Fibroblast of peridontal ligament (primary cell): ENCODE results near the gene PRKG1.
"Not testable (repeated sequence)": the region's sequence is repeated elsewhere in the genome, so short reads cannot be mapped to it uniquely, and the experiment has no call there.

Experiments
- DNase-seq: peaks from one replicate; pipeline ENCODE4 v3.0.0-alpha.2; 2010; ENCODE audit errors: extremely low read depth

PRKG1 gene

GRCh38 chr10:51227897-51228713 lies 153.8 kb downstream of the PRKG1 start:
- no peak for DNase-seq

- no peak for DNase-seq
These were observed 154.4 kb downstream of the PRKG1 start for GRCh38 chr10:51228714-51229100.

GRCh38 chr10:51230887-51231585 lies 156.7 kb downstream of the PRKG1 start:
- DNase-seq = no peak

GRCh38 chr10:51231754-51232153 lies 157.5 kb downstream of the PRKG1 start:
- no peak for DNase-seq

DNA sequence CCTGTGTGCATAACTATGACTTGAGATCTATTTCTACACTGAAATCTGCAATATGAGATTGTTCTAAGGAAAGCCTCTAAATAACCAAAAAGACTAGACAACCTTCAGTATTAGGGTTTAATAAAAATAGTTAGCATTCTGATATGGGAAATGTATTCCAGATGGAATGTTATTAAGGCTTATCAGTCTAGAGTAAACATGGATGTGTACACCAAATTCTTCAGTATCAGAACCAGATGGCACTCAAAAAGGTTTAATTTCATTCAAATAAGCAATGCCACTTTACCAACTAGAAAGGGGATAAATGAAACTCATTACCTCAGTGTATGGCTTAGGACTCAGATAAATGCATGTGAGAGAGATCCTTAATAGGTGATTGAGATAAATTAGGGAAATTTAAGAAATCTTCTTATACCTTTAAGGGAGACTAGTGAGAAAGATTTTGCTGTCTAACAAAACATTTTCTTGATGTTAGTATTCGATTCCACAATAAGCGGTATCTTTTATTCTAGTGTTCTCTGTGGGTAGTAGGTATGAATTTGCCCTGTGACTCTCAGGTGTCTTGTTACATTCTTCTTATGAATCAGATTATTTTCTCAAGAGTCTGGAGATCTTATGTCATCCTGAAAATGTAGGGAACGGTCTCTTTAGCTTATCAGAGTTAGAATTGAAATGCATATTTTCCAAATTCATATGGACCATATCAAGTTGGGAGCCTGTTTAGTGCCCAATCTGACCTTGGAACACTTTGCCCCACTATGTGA lies 159.2 kb downstream of the PRKG1 start:
- no peak for DNase-seq

DNA sequence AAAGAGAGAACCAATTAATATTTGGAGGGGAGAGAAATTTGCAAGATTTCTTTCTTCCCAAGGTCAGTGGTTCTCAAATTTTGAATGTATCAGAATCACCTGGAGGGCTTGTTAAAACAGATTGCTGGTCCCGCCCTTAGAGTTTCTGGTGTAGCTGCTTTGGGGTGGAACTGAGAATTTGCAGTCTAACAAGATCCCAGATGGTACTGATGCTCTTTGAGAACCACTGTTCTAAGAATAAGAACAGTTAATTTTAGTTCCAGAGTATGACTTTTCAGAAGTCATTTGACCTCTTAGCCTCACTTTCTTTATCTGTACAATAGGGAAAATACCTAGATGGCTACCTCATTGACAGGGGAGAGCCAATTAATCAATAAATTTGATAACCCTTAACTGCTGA lies 161.6 kb downstream of the PRKG1 start:
- DNase-seq = no peak

GRCh38 chr10:51239006-51239405 lies 164.7 kb downstream of the PRKG1 start:
- no peak for DNase-seq

DNA sequence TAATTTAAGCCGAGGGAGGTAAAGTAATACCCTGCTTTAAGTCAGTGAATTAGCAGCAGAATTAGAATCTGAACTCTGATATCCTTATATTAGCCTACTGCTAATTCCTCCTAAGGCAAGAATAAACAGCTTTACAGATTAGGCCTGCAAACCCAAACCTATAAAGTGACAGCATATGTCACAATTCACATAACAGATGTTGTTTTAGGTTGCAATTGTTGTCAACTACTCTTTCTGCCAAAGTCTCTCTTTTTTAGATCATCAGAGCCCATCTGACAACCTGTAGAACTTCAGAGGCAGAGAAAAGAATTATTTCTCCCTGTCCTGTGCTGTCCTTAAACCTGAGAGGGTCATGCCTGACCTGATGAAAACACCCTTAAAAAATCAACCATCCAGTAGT lies 167.2 kb downstream of the PRKG1 start:
- no peak for DNase-seq

DNA sequence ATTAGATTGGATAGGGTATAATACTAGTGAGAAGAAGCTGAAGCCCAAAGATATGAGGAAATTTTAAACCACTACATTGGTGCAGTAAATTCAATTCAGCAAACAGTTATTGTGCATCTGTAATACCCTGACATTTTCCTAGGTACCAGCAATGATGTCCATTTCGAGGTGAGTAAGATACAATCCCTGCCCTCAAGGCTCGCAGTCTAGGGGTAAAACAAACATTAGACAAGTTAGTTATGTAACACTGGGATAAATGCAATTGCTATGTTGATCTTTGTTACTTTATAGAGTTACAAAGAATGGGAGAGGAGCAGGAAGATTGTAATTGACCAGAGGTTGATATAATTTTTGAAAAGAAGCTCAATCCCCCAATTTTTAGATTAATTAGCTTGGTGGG lies 168.1 kb downstream of the PRKG1 start:
- DNase-seq = no peak

- DNase-seq = peak; percentile 40
These were observed 170.0 kb downstream of the PRKG1 start for GRCh38 chr10:51244309-51244708.

GRCh38 chr10:51244748-51245490 lies 170.6 kb downstream of the PRKG1 start:
- peak; percentile 95 for DNase-seq

GRCh38 chr10:51246156-51246555 lies 171.9 kb downstream of the PRKG1 start:
- DNase-seq = no peak

DNA sequence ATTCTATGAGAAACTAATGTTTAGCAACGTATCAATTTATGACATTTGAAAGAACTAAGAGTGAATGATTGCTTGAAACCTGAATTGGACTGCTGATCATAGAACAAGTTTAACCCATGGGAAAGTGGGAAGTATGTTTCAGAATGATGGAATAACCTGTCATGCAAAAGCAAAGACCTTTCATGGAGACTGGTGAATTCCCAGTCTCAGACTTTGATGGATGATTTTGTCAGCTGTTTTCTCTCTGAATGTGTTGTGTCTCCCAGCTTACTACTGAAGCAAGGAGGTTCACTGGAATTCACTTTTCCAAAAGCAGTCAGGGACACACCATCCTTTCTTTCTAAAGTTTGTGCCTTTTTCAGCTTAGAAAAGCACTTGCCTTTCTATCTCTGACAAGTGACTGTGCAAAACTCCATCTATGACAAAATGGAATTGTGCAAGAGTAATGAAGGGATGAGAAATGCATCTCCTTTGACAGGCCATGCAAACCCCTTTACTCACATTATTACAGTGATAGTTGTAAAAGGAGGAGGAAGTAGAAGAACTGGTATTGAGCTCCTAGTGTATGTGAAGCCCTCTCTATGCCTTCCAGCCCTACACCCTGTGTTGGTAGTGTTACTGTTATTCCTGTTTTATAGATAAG lies 176.1 kb downstream of the PRKG1 start:
- no peak for DNase-seq

- DNase-seq = no peak
These were observed 176.8 kb downstream of the PRKG1 start for GRCh38 chr10:51251110-51251509.

DNA sequence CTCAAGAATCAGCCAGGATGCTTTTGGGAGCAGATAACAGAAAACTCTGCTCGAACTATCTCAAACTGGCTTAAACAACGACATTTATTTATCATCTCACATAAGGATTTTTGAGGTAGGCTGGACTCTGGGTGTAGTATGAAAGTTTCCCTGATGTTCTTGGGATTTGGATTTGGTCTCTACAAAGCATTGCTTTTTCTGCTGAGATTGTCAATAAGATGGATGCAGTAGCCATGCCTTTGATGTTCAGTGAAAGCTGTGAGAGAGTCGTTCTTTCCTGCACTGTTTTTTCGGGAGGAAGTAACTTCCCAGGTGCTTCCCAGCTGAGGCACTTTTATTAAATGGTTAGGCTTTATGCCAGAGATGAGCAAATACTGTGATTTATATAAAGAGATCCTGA lies 181.1 kb downstream of the PRKG1 start:
- no peak for DNase-seq

GRCh38 chr10:51257511-51258248 lies 183.4 kb downstream of the PRKG1 start:
- peak; percentile 82 for DNase-seq

DNA sequence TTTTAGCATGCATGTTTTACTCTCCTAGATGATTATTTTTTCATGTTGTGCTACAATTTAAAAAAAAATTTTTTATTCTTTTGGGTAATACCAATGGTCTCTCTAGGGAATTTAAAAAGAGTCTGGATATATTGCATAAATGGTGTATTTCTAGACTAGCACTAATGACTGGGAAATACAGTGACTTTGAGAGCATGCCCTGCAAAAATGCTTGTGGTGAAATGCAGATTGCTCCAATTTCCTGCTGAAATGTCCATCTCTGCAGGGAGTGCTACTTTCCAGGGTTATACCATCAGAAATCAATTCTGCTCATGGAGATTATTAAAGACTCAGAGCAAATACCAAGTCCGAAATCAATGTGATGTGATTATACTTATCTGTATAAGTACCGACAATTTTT lies 186.1 kb downstream of the PRKG1 start:
- peak; percentile 47 for DNase-seq

DNA sequence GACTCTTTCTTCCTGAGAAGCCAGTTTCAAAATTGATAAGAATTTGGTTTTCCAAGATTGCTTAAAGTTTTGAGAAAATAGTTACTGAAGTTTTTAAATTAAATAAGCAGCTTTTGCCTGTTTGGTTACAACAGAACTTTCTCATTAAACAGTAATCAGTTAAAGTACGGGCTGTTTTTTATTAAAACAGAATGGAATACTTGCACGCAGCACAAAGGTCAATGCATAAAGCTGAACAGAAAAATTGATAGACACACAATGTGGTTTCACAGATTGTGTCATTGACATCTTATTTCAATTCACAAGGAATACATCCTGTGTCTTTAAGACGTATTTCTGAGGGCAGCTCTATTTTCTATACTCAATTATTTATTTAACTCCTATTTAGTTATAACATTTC lies 192.2 kb downstream of the PRKG1 start:
- DNase-seq = peak; percentile 36

GRCh38 chr10:51267980-51268570 lies 193.8 kb downstream of the PRKG1 start:
- DNase-seq = not testable (repeated sequence)

DNA sequence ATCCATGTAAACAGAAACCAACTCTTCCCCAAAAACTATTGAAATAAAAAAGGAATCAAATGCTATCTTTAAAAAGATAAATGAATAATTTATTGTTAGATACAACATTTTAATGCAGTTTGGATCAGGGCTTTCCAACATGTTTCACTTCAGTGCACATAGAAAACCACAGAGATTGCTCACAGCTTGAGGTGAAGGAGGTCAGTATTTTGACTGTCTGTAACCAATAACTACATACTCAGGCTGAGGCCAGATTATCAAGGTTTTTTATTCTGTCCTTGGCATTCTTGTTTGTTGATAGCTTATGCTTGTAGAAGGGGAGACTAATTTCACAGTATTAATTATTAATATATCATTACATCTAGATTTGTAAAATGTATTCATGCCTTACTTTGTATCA lies 195.5 kb downstream of the PRKG1 start:
- DNase-seq = peak; percentile 85
